DMS 273 treated with DMSO at 0.1 percent for 48 hours (cell line): ENCODE results near the gene ATP8A2.

ENCODE experiments used
- DNase-seq: peaks from one replicate; lab custom pipeline; 2025; lab: John Stamatoyannopoulos, UW

Gene ATP8A2

GRCh38 chr13:25965596-25965995 is 593.8 kb downstream of the ATP8A2 start:
- DNase-seq = no peak

- no peak for DNase-seq
Measured at GRCh38 chr13:25966086-25966485, 594.3 kb downstream of the ATP8A2 start.

- DNase-seq = no peak
Measured at GRCh38 chr13:25967144-25967543, 595.4 kb downstream of the ATP8A2 start.

DNA sequence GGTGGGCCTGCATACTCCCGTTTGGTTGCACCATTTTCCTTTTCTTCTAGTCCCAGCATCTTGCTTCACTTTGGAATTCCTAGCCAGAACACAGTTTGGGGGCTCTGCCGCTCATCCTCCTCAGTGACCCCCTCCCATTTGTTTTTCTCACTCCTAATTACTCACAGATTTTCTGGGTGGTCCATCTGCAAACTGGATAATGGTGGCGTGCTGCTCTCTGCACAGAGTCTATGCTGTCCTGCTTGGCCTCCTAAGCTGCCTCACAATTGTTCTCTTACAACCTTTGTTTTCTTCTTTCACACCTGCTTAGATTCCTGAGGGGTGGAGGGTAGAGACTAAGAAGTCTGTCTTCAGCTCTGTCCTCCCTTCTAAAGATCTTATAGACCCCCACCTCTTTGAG is 599.3 kb downstream of the ATP8A2 start:
- no peak for DNase-seq

GRCh38 chr13:25971459-25972145 is 599.8 kb downstream of the ATP8A2 start:
- DNase-seq = no peak

GRCh38 chr13:25973085-25973484 is 601.3 kb downstream of the ATP8A2 start:
- no peak for DNase-seq

DNA sequence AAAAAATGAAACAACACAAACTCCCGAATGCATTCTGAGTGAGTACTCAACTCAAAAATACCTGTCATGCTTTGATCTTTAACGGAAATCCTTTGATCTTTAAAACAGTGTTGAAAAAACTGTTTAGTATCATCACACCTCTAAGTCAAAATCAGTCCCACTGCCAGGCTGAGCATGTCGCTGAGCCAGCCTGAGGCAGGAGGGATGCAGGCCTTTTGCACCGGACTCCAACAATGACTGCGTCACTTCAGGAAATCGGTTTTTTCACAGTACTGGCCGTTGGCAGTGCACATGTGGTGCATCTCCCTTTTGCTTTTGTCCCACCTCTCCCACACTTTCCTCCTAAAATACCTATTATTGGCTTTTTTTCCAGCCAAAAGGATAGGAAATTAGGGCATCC is 601.8 kb downstream of the ATP8A2 start:
- no peak for DNase-seq

- no peak for DNase-seq
Measured at GRCh38 chr13:25977216-25977615, 605.4 kb downstream of the ATP8A2 start.

DNA sequence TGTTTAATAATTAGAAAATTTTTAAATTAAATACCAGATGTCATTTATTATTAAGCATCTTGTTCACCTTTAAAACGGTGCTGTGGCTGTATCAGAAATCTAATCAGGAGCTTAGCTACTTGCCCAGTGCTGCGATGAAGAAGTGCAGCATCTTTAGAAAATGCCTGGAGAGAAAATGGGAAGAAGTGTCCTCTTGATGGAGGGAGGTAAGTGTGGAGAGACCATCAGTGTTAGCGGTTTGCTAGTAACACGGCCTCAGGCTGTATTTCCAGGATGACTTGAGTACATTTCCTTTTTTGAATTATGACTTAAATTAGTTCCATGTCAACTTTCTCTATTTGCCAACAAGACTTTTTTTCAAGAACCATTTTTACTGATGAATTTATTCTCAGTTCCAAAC is 605.9 kb downstream of the ATP8A2 start:
- DNase-seq = no peak

DNA sequence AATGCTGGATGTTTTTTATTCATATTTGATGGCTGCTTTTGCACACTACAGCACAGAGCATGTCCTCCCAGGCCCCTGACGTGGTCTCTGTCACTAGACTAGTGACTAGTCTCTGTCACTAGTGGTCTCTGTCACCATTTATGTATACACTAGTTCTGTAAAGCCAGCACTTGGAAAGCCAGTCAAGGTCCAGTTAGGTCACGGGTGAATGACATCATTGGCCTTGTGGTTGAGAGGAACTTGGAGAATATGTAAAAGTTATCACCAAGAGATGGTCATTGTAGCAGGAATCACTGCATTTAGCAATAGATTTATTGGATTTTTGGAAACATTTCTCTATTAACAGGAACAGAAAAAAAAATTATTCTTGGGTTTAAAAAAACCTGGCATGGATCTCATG is 607.2 kb downstream of the ATP8A2 start:
- DNase-seq = no peak

DNA sequence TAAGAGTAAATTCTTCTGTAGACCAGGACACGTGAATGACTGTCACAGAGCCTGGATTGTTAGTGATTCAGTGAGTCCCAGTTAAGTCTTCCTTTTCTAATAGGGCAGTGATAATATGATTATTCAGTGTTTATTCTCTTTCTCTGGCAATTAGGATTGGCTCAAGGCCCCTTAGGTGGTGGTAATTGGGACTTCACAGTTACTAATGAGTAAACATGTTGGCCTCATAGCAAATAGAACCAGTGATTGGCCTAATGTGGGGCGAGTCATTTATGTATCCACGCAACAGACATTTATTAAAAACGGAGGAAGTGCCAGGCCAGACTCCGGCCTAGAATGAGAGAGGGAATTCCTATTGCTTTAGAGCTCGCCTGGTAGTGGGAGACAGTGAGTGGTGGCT is 607.6 kb downstream of the ATP8A2 start:
- DNase-seq = no peak

DNA sequence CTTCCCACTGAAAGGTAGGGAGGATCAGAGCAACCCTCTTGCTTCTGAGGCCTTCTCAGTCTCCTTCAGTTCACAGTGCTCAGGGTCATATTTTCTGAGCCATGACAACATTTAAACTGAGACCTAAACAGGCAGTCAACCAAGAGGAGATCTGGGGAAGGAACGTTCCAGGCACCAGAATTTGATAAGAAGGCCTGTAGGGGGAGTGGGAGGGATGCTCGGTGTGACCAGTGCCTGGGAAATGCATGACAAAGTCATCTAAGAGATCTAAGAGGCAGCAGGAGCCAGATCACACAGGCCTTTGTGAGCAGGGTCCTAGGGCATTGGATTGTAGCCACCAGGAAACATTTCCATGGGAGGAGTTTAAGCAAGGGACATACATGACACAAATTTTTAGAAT is 608.5 kb downstream of the ATP8A2 start:
- DNase-seq = no peak

GRCh38 chr13:25981060-25981459 is 609.3 kb downstream of the ATP8A2 start:
- no peak for DNase-seq

DNA sequence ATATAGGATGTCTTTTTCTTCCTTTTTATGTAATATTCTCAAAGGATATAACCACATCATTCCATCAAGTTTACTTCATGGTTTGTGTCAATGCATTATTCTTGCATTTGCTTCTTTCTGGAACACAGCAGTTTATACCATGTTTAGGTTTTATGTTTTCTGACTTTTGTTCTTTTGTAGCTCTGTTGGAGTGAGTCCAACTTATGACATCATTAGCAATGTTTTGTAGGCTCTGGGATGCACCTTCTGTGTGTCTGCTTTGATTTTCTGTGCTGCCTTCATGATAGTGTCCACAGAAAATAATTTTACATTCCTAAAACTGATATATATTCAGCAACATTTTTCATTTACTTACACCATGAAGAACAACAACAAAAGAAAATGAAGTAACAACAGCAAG is 611.1 kb downstream of the ATP8A2 start:
- no peak for DNase-seq

GRCh38 chr13:25987987-25988386 is 616.2 kb downstream of the ATP8A2 start:
- no peak for DNase-seq

GRCh38 chr13:25988661-25989060 is 616.9 kb downstream of the ATP8A2 start:
- DNase-seq = no peak

- no peak for DNase-seq
Measured at GRCh38 chr13:25990801-25991200, 619.0 kb downstream of the ATP8A2 start.

- no peak for DNase-seq
Measured at GRCh38 chr13:25992076-25992475, 620.3 kb downstream of the ATP8A2 start.

DNA sequence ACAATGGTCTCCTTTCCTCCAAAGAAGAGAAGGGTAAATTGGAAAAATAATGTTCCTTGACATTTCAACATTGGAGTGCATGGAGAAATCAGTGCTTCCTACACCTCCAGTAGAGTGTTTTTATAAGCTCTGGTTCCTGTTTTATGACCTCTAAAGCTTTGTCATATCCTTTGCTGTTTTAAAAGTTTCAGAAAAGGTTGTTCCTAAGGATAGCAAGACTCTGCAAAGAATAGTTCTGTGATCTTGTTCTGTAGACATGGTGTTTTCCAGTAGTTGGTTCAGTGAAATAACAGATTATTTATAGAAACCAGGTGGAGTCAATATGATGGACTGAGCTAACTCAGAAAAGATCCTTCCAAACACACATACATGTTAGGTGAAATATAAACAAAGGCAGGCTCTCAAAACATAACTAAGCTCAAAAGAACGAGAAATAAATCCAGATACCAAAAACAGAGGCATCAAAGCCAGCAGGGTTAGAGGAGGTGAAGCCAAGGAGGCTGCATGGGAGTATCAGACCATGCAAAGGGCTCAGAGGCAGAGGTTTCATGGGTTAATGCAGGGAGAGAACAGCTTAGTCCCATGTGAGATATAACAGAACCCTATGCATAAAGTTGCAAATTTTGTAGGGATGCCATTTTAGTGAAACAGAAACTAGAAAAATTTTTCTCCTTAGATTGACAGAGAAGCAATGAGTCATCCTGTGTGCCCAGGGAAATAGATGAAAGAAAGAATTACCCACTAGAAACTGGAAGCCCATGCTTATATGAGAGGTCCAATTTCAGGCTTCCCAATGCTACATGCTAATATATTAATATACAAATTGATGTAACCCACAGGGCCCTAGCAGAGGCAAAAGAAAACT is 635.7 kb downstream of the ATP8A2 start:
- no peak for DNase-seq

DNA sequence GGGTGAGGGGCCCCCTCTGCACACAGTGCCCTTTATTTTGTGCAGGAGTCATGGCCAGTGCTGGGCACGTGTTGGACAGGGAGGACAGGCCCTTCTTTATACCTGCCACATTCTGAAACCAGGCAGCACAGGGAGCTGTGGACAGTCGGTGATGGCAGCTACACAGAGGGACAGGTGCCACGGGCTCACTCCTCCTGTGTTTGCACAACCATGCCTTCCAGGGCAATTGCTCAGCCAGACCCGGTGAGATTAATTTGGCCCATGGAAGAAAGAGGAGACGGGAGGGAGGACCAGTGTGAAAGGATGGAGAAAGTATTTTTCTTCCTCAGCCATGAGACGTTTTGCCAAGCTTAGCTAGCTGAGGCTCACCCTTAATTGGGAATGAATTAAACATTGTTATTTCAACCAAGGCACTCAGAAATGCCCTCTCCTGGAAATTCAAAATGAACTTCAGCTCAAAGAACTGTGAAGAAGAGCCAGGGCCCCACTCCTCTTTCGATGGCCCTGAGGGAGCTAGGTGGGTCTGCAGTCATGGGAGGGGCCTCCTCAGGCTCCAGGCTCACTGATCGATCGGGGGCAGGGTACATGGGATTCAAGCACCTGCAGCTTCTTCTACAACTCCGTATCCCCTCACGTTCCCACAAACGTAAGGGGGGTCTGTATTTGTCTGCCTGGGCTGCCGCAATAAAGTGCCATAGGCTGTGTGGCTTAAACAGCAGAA is 638.9 kb downstream of the ATP8A2 start:
- no peak for DNase-seq

GRCh38 chr13:26011208-26011573 is 639.4 kb downstream of the ATP8A2 start:
- DNase-seq = no peak

- DNase-seq = no peak
Measured at GRCh38 chr13:26011996-26012821, 640.4 kb downstream of the ATP8A2 start.
